Right lobe of liver (tissue), 6 donors: ENCODE data around the gene TIMM23. TPM values are rescaled to one million over a fixed set of nuclear protein-coding genes. Genes with fewer than 3 reads are reported as not detected.
"Not testable (repeated sequence)": the region's sequence is repeated elsewhere in the genome, so short reads cannot be mapped to it uniquely, and the experiment has no call there.

Experiments
- ATAC-seq, 4 donors: fragments of 200-7000 bp; cut with Tn5 transposase; one replicate each; pipeline ENCODE4 v1.9.1; 2020; ENCODE audit warnings: mild to moderate bottlenecking in 4 of 4, moderate library complexity in 4 of 4
- DNase-seq, 3 donors: peaks; one replicate each; pipeline ENCODE4 v3.0.0-alpha.2; 2020
- H3K27ac ChIP-seq, 3 donors: fragments of 200-600 bp; one replicate each; pipeline ENCODE4 v1.8.0; 2022
- H3K27me3 ChIP-seq, 2 donors: fragments of 200-600 bp; one replicate each; pipeline ENCODE4 v1.8.0; 2022
- H3K36me3 ChIP-seq, 4 donors: fragments of 200-600 bp; sonication (generic) in 1 of 4; one replicate each; pipeline versions ENCODE4 v1.5.1 to v1.8.0; 2017 to 2022; ENCODE audit warnings: control low read depth in 1 of 4
- H3K4me1 ChIP-seq, 4 donors: fragments of 200-600 bp; sonication (generic) in 1 of 4; one replicate each; pipeline versions ENCODE4 v1.5.1 to v1.8.0; 2017 to 2022; ENCODE audit warnings: control low read depth in 1 of 4
- H3K4me3 ChIP-seq, 3 donors: fragments of 200-600 bp; one replicate each; pipeline ENCODE4 v1.8.0; 2022
- H3K9me3 ChIP-seq, 4 donors: fragments of 200-600 bp; sonication (generic) in 1 of 4; one replicate each; pipeline versions ENCODE4 v1.5.1 to v1.8.0; 2017 to 2022; ENCODE audit warnings: control low read depth in 1 of 4
- POLR2A ChIP-seq: fragments of 450-650 bp; IDR thresholded peaks from one replicate; pipeline ENCODE4 v1.6.1; 2017; ENCODE audit warnings: antibody characterized with exemption, mild to moderate bottlenecking
- WGBS: methylation state at CpG from one replicate; pipeline ENCODE4 v1.1.6; 2018; ENCODE audit warnings: low coverage, low lambda C conversion rate; ENCODE audit not compliant: insufficient coverage; ENCODE audit errors: missing lambda C conversion rate; 5-methylcytosine and 5-hydroxymethylcytosine counted together
- intact Hi-C, 2 donors: fragments of 100-400 bp; cut with DNase I; formaldehyde crosslinking; loops; one replicate each; pipeline versions ENCODE4 v1.11.2 to v1.14.1; 2022
- total RNA-seq, 6 experiments: library from RNA; depleted of rRNA in 2 of 6; stranded (reverse); fragments of >200 nt in 2 of 6; fragmentation: NEBNext Ultra II Directional in 3 of 6; extraction: Animal tissue kit (Norgen Biotek cat#: 25700) in 3 of 6; gene quantifications; one replicate each; pipeline versions ENCODE4 v1.1.0 to v1.2.4, GENCODE V29; 2016 to 2023
- TF ChIP-seq, protein P1 (sequence below), 4 donors: fragments of 200-600 bp in 3 of 4; fragments of 450-650 bp in 1 of 4; IDR thresholded peaks; one replicate each; pipeline versions ENCODE4 v1.5.1 to v1.8.0; 2016 to 2022; ENCODE audit warnings: antibody characterized with exemption in 4 of 4, mild to moderate bottlenecking in 2 of 4
- donor health status: DM: no; HTN: yes; CAD: no.
- donor health status: DM: no; HTN: no; CAD: no.
- donor health status: DM: no; HTN: no; CAD: no.
- donor health status: DM: no; HTN: yes; CAD: no.
- donor health status: DM: no; HTN: yes; CAD: no.

TIMM23 gene
- total RNA-seq, 6 experiments from 2014 or later: 22.2 to 65.7 (median 30.3) TPM

DNA sequence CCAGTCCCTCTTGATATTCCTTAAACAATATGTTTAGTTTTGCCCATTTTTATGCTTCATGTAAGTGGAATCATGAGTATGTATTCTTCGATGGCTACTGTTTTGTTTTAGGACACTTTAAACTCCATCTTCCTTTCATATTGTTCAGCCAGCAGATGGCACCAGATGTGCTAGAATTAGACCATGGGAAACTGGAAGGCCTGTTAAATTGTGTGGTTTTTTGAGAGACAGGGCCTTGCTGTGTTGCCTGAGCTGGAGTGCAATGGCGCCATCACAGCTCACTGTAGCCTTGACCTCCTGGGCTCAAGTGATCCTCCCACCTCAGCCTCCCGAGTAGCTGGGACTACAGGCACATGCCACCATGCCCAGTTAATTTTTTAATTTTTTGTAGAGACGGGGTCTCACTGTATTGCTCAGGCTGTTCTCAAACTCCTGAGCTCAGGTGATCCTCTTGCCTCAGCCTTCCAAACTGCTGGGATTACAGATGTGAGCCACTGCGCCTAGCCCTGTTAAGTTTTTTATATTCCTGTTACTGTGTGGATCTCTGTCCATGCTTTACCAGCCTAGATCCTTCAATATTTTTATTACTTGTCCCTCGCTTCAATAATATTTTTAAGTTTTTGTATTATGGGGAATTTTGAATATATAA lies 11.4 kb downstream of the TIMM23 start:
- H3K4me1 ChIP-seq: peaks cover 0 to 13% (median 6%) of the 10 kb centered on the region in 4 donors

DNA sequence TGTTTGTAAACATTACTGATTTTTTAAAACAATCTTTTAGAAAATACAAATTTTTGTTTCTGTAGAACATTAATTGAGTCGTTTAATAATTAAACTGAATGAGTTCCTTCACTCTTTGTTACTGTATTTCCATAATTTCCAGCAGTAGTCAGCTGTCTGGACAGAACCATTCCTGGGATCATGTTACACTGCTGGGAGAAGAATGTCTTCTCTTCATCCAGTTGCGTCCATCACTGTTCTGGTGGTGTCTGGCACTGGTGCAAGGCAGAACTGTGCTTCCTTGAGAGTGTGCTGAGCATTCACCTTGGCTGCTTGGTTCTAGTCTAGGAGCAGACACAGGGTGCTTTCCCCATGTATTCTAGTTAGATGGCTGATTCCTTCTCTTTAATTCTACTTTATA lies 12.2 kb downstream of the TIMM23 start:
- 45% methylated on average over 2 of the region's 2 CpGs for WGBS
- Histone ChIP-seq H3K4me1 (peaks cover 0 to 13% (median 6%) of the 10 kb centered on the region in 4 donors), H3K27ac (peak overlapping the region in 1 of 3 donors; percentile 15)
- H3K4me3 ChIP-seq, DNase-seq, H3K9me3 ChIP-seq, H3K27me3 ChIP-seq, intact Hi-C loops, H3K36me3 ChIP-seq: not testable (repeated sequence)
- ATAC-seq: peak in 3 of 4 donors; percentile 12 to 16 (median 15)

More for the DNA sequence above, 11.4 kb downstream of the TIMM23 start:
- H3K4me3 ChIP-seq, H3K36me3 ChIP-seq, H3K27ac ChIP-seq, intact Hi-C loops, H3K9me3 ChIP-seq, H3K27me3 ChIP-seq: not testable (repeated sequence)
- ATAC-seq: peak; percentile 92 to 93 (median 92)
- 78% methylated on average over 4 of the region's 6 CpGs for WGBS
- TF ChIP-seq, protein P1, sequence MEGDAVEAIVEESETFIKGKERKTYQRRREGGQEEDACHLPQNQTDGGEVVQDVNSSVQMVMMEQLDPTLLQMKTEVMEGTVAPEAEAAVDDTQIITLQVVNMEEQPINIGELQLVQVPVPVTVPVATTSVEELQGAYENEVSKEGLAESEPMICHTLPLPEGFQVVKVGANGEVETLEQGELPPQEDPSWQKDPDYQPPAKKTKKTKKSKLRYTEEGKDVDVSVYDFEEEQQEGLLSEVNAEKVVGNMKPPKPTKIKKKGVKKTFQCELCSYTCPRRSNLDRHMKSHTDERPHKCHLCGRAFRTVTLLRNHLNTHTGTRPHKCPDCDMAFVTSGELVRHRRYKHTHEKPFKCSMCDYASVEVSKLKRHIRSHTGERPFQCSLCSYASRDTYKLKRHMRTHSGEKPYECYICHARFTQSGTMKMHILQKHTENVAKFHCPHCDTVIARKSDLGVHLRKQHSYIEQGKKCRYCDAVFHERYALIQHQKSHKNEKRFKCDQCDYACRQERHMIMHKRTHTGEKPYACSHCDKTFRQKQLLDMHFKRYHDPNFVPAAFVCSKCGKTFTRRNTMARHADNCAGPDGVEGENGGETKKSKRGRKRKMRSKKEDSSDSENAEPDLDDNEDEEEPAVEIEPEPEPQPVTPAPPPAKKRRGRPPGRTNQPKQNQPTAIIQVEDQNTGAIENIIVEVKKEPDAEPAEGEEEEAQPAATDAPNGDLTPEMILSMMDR (IDR thresholded peaks at IDR 0.05): peak; percentile 40 to 63 (median 48)
- DNase-seq: peak in 2 of 3 donors; percentile 26 to 61

DNA sequence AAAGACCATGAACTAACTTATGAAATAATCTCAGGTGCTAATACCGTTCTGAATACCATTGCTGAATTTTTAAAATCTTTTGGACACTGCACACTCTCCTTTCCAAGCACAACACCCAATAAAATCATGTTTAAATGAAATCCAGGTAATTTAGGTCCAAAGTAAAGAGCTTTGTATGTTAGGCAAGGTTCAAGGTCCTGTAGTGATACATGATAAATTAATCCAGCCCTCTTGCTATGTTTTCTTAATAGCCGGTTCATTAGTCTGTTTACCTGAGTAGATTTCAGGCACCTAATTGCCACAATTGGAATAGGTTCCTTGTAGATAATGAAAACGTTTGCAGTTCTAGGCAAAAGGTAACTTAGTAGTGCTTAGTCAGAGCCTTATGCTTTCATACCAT lies 13.3 kb downstream of the TIMM23 start:
- H3K36me3 ChIP-seq, DNase-seq, H3K4me3 ChIP-seq, H3K9me3 ChIP-seq, H3K27me3 ChIP-seq, intact Hi-C loops: not testable (repeated sequence)
- WGBS: 23% methylated on average over 3 of the region's 3 CpGs
- Histone ChIP-seq H3K4me1 (peaks cover 0 to 13% (median 6%) of the 10 kb centered on the region in 4 donors), H3K27ac (peak overlapping the region in 1 of 3 donors; percentile 33)
- ATAC-seq: peak; percentile 55 to 67 (median 60)

DNA sequence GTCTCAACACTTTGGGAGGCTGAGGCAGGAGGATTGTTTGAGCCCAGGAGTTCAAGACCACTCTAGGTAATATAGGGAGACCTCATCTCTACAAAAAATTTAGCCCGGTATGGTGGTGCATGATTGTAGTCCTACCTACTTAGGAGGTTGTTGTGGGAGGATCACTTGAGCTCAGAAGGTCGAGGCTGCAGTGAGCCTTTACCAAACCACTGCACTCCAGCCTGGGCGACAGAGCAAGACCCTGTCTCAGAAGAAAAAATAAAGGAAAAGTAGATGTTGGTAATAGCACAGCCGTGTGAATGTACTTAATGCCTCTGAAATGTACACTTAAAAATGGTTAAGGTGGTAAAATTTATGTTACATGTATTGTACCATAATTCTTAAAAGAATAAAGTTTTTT lies 25.3 kb downstream of the TIMM23 start:
- H3K36me3 ChIP-seq: no peaks in the 10 kb centered on the region
- TF ChIP-seq POLR2A: no peak
- TF ChIP-seq, protein P1 (IDR thresholded peaks at IDR 0.05): no peak
- ATAC-seq: no peak
- H3K9me3 ChIP-seq: no peaks in the 10 kb centered on the region
- H3K27me3 ChIP-seq: no peaks in the 10 kb centered on the region
- H3K4me3 ChIP-seq: no peak overlapping the region
- peak overlapping the region in 2 of 3 donors; percentile 45 to 85 for H3K27ac ChIP-seq
- peaks cover 0 to 22% (median 5%) of the 10 kb centered on the region in 4 donors for H3K4me1 ChIP-seq
- intact Hi-C loops: no loop called here
- no peak for DNase-seq
- 91% methylated on average over 4 of the region's 4 CpGs for WGBS

DNA sequence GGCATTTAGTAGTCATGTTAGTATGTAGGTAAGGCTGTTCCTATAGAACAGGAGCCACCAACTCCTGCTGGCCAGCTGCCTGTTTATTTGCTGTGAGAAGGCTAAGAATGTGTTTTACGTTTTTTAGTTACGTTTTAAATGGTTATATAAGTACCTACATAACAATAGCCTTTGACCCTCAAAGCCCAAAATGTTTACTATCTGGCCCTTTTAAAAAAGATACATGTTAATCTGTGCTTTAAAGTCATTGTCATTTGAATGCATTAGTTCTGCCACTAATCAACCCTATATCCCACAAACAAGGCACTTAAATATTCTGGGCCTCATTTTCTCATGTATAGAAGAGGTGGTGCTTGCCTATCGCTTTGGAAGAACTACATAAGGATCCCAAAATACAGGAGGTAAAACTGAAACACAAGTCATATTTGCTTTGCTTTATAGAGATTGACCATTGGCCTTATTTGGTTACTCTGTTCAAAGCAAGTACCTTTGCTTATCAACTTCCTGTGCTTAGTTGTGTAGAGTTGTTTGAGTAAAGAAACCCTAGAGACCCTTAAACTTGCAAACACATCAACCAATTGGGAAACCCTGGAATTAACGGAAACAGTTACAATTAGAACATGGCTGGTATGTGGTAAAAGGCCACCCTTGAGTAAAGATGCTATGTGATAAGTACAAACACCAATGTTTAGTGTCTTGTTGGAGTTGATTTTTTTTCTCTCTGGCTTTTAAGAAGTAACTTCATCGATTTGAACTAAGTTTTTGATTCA lies 25.9 kb downstream of the TIMM23 start:
- 29% methylated on average over 5 of the region's 5 CpGs for WGBS
- ATAC-seq: peak; percentile 71 to 87 (median 82)

DNA sequence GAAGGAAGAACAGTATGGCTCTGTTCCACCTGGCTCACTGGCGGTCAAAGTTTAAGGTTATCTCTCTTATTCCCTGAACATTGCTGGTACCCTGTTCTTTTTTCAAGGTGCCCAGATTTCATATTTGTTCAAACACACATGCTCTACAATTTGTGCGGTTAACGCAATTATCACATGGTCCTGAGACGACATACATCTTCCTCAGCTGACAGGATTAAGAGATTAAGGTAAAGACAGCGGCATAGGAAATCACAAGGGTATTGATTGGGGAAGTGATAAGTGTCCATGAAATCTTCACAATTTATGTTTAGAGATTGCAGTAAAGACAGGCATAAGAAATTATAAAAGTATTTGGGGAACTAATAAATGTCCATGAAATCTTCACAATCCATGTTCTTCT lies 27.7 kb downstream of the TIMM23 start:
- DNase-seq, ATAC-seq, H3K9me3 ChIP-seq, intact Hi-C loops, H3K27ac ChIP-seq, H3K27me3 ChIP-seq, H3K4me3 ChIP-seq: not testable (repeated sequence)
- 92% methylated on average over 5 of the region's 5 CpGs for WGBS
- H3K36me3 ChIP-seq: peaks cover 0 to 21% (median 5%) of the 10 kb centered on the region in 4 donors
- peaks cover 0 to 31% (median 12%) of the 10 kb centered on the region in 4 donors for H3K4me1 ChIP-seq

More for the DNA sequence above, 25.9 kb downstream of the TIMM23 start:
- no peak for DNase-seq
- intact Hi-C loops: no loop called here
- H3K4me1 ChIP-seq: peaks cover 0 to 28% (median 8%) of the 10 kb centered on the region in 4 donors
- peaks cover 0 to 3% (median under 1%) of the 10 kb centered on the region in 4 donors for H3K36me3 ChIP-seq
- H3K4me3 ChIP-seq: no peak overlapping the region
- peak overlapping the region in 2 of 3 donors; percentile 45 to 85 for H3K27ac ChIP-seq
- no peaks in the 10 kb centered on the region for H3K27me3 ChIP-seq
- H3K9me3 ChIP-seq: no peaks in the 10 kb centered on the region
- TF ChIP-seq, protein P1 (IDR thresholded peaks at IDR 0.05): no peak
- TF ChIP-seq POLR2A: no peak
